HG02938 (cell line): Measurements from ENCODE around the gene NKD2.

Experiments
- ATAC-seq: cut with Tn5 transposase; IDR thresholded peaks from one replicate; pipeline ENCODE4 v1.9.1; 2021; ENCODE audit warnings: mild to moderate bottlenecking, moderate library complexity; ENCODE audit not compliant: unreplicated experiment

NKD2 gene

GRCh38 chr5:1039706-1040260, 31.2 kb downstream of the NKD2 start:
- no peak for ATAC-seq

GRCh38 chr5:1040571-1040970, 32.0 kb downstream of the NKD2 start:
- ATAC-seq: no peak

- ATAC-seq: no peak
These were observed 32.9 kb downstream of the NKD2 start for GRCh38 chr5:1041225-1042143.

DNA sequence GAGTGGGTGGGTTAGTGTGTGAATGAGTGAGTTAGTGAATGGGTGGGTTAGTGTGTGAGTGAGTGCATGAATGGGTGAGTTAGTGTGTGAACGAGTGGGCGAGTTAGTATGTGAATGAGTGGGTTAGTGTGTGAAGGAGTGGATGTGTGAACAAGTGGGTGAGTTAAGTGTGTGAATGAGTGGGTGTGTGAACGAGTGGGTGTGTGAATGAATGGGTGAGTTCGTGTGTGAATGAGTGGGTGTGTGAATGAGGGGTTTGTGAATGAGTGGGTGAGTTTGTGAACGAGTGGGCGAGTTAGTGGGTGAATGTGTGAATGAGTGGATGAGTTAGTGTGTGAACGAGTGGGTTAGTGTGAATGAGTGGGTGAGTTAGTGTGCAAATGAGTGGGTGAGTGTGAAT, 34.0 kb downstream of the NKD2 start:
- no peak for ATAC-seq

GRCh38 chr5:1043327-1043726, 34.7 kb downstream of the NKD2 start:
- ATAC-seq: no peak

GRCh38 chr5:1044117-1044516, 35.5 kb downstream of the NKD2 start:
- ATAC-seq: no peak

DNA sequence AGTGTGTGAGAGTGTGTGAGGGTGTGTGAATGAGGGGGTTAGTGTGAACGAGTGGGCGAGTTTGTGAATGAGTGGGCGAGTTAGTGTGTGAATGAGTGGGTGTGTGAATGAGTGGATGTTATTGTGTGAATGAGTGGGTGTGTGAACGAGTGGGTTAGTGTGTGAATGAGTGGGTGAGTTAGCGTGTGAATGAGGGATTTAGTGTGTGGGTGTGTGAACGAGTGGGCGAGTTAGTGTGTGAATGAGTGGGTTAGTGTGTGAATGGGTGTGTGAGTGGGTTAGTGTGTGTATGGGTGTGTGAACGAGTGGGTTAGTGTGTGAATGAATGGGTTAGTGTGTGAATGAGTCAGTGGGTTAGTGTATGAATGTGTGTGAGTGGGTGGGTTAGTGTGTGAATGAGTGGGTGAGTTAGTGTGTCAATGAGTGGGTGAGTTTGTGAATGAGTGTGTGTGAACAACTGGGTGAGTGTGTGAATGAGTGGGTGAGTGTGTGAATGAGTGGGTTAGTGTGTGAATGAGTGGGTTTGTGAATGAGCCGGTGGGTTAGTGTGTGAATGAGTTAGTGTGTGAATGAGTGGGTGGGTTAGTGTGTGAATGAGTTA, 37.5 kb downstream of the NKD2 start:
- ATAC-seq: no peak

GRCh38 chr5:1047332-1047965, 38.8 kb downstream of the NKD2 start:
- ATAC-seq: no peak

GRCh38 chr5:1048162-1048721, 39.6 kb downstream of the NKD2 start:
- ATAC-seq: no peak

DNA sequence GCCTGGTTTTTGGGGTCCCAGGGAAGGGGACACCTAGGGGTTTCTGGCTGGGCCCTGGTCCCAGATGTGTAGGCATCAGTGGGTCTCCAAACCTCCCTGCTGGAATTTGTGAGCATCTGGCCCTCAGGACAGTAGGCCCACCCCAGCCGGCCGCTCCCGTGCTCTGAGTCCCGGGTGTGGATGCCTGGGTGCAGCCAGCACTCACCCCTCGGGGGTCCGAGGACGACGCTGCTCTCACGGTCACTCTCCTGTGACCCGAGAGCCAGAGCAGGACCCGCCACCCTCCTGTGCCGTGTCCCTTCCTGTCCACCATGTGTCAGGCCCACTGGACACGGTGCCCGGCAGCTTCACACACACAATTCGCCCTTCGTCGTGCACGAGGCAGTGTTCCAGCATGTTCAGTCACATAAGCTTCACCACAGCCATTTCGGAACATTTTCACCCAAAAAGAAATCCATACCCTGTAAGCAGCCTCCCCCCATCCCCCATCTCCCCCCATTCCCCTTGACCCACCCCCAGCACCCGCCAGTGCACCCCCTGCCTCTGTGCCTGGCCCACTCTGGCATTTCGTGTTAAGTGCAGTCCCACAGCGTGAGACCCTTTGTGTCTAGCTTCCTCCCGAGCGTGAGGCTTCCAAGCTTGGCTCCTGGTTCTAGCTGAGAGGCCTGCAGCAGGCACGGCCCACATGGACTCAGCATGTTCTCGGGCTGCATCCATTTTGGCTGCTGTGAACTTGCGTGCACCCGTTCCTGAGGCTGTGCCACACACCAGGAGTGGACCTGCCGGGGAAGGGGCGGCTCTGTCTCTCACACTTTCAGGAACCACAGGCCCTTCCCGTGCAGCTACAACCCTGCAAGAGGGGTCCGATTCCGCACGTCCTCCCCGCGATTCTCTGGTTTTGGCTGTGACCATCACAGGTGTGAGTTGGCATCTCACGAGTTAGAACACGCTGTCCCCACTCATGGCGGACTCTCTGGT, 40.5 kb downstream of the NKD2 start:
- ATAC-seq: no peak

DNA sequence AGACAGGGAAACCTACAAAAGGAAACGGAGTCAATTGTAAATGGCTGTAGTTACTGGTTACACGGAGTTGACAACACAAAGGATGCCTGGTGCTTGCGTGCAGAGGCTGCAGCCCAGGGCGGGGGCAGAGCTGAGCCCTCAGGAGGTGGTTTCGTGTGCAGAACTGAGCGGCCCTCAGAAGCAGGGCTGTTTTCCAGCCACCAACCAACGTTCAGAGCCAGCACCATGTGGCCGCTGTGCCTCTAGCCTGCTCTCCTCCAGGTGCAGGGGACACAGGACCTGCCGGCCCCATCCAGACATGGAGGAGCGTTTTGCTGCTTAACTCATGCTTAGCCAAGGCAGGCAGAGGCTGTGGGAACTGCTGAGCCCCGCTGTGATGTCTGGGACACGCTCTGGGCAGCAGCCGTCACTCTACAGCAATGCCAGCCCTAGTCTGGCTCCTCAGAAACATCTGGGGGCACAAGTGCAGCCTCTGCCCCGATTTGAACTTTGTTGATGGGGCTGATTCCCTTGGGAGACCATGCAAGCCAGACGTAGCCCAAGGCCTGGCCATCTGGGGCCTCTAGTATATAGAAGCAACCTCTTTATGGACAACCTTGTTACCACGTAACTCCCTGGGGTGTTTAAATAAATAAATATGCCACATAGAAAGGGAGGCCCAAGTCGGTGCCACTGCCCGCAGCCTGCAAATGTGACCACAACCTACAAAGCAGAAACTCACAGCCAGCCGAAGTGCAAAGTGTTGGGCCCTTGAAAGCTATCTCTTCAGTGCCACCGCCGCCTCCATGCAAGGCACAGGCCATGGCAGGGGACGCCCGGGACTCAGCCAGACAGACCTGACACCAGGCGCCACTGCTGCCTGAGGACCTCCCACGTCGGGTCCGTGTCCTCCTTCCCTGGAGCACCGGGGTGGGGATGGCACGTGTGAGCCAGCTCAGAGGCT, 42.1 kb downstream of the NKD2 start:
- no peak for ATAC-seq

- ATAC-seq: no peak
These were observed 42.7 kb downstream of the NKD2 start for GRCh38 chr5:1051366-1051720.

GRCh38 chr5:1052076-1052475, 43.5 kb downstream of the NKD2 start:
- ATAC-seq: no peak

- no peak for ATAC-seq
These were observed 44.2 kb downstream of the NKD2 start for GRCh38 chr5:1052641-1053390.

- ATAC-seq: no peak
These were observed 44.9 kb downstream of the NKD2 start for GRCh38 chr5:1053391-1054017.

DNA sequence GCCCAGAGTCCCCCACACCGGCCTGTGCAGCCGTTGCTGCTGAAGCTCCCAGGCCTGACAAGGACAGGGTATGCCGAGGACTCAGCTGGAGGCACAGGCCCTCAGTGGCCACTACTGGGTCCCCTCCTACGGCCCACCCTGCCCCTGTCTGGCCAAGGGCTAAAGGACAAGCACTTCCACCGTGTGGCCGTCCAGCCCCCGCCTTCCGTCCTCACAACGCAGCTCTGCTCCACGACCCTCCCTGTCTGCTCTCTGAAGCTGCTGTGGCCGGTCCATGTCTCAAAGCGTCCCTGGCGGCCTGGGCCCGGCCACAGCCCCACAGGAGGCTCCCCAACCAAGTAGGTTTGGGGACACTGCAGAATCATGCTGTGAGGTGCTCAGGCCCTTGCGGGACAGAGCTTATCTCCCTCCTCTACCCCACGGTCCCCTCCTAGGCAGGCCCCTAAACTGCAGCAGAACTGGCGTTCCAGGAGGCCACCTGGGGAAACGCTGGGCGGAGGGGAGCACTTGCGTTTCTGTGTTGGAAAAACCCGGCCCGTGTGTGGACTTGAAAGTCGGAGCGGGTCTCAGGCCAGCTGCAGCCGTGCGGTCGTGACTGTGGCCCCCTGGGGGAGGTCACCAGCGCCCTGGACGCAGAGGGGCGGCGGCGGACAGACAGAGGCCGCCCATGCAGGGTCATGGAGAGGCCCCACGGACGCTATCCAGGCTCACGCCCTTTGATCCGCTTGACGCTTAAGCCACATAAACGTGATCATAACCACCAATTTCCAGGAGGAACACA, 45.6 kb downstream of the NKD2 start:
- no peak for ATAC-seq
